ENCODE measurements around the gene RNASE12.

- no peak for TF ChIP-seq JUN (IDR thresholded peaks at IDR 0.05; ENCODE audit: borderline replicate concordance, insufficient read depth, insufficient read length, low read depth)
- TF ChIP-seq EZH2 (IDR thresholded peaks at IDR 0.05; ENCODE audit: borderline replicate concordance, low read depth, low read length, severe bottlenecking), result no peak
- no peak for TF ChIP-seq CTCF (IDR thresholded peaks at IDR 0.05; ENCODE audit: extremely low read depth in 1 of 2, insufficient read depth in 1 of 2, low read depth in 1 of 2, low read length in 2 of 2)
Observed at GRCh38 chr14:20627346-20628027, 36.3 kb upstream of the RNASE12 start.
